K562 (cell line): ENCODE data around the gene ANO4. TPM values are rescaled to one million over a fixed set of nuclear protein-coding genes. Genes with fewer than 3 reads are reported as not detected.

Experiments used
- CHD7 ChIP-seq: fragments of 200-600 bp; sonication (generic); IDR thresholded peaks from one replicate; pipeline ENCODE4 v1.6.1; 2012; ENCODE audit warnings: mild to moderate bottlenecking, low read depth, low read length, inconsistent platforms
- polyA plus RNA-seq, 8 experiments: library from polyadenylated mRNA; depleted of rRNA in 4 of 8; stranded (reverse) in 5 of 8; unstranded in 3 of 8; fragments of >200 nt; fragmentation: Nextera tagmentation in 2 of 8; fragmentation: Illumina TruSeq in 1 of 8; extraction: Ambion mirVana in 2 of 8; extraction: Trizol in 1 of 8; gene quantifications; 2 replicates each; pipeline versions ENCODE4 v1.2.1 to v1.2.3, GENCODE V29; 2011 to 2014; ENCODE audit warnings: inconsistent platforms in 1 of 8, missing spikeins in 1 of 8
- total RNA-seq, 7 experiments: library from RNA; depleted of rRNA in 6 of 7; stranded (reverse); fragments of >200 nt in 6 of 7; fragmentation: Illumina TruSeq in 2 of 7; extraction: Trizol in 2 of 7; gene quantifications; 2 replicates each; pipeline versions ENCODE4 v1.2.1 to v1.2.3, GENCODE V29; 2011 to 2021; ENCODE audit warnings: low replicate concordance in 1 of 7

The ANO4 gene
- total and polyA plus RNA-seq, 9 of the 15 experiments (the other 6 are each of a cell fraction or from before 2014, with no cell fraction given): not detected

- TF ChIP-seq CHD7: no peak
These were observed 253.1 kb downstream of the ANO4 start (continued) for GRCh38 chr12:101047652-101048051.
